ENCODE measurements around the gene IRF2BP2. TPM values are rescaled to one million over a fixed set of nuclear protein-coding genes. Genes with fewer than 3 reads are reported as not detected.

The IRF2BP2 gene
- total and polyA plus RNA-seq, 7 donors = 53.6 to 116 (median 73.4) TPM

GRCh38 chr1:234656070-234656895 is 46.3 kb upstream of the IRF2BP2 start:
- ATAC-seq = no peak
- intact Hi-C loops (cut with DNase I) = no loop called here
- no peak overlapping the region for H3K4me3 ChIP-seq
- TF ChIP-seq CTCF (IDR thresholded peaks at IDR 0.05) = no peak
- no peaks in the 10 kb centered on the region for H3K9me3 ChIP-seq
- DNase-seq = no peak
- peaks cover 14% of the 10 kb centered on the region for H3K4me1 ChIP-seq
- WGBS, 3 donors = 92 to 95% (median 95%) methylated on average over 17 of the region's 17 CpGs
- no peaks in the 10 kb centered on the region for H3K36me3 ChIP-seq (ENCODE audit: insufficient read depth in 1 of 2, low read depth in 1 of 2)
- H3K27ac ChIP-seq = peak overlapping the region; percentile 23
- H3K27me3 ChIP-seq (ENCODE audit: insufficient read depth in 3 of 3, low read length in 2 of 3) = no peaks in the 10 kb centered on the region

- Histone ChIP-seq H3K4me3 (no peak overlapping the region), H3K9me3 (no peaks in the 10 kb centered on the region), H3K27ac (no peak overlapping the region), H3K4me1 (peaks cover 14% of the 10 kb centered on the region), H3K36me3 (ENCODE audit: insufficient read depth in 1 of 2, low read depth in 1 of 2) (no peaks in the 10 kb centered on the region), H3K27me3 (ENCODE audit: insufficient read depth in 3 of 3, low read length in 2 of 3) (no peaks in the 10 kb centered on the region)
- intact Hi-C loops (cut with DNase I) = no loop called here
- 83 to 87% (median 83%) methylated on average over 8 of the region's 8 CpGs for WGBS, 3 donors
- TF ChIP-seq CTCF (IDR thresholded peaks at IDR 0.05) = no peak
- DNase-seq (no peak), ATAC-seq (no peak)
These were observed 45.5 kb upstream of the IRF2BP2 start for GRCh38 chr1:234655328-234656069.

- peaks cover 14% of the 10 kb centered on the region for H3K4me1 ChIP-seq
- no peak overlapping the region for H3K4me3 ChIP-seq
- no peaks in the 10 kb centered on the region for H3K36me3 ChIP-seq (ENCODE audit: insufficient read depth in 1 of 2, low read depth in 1 of 2)
- TF ChIP-seq CTCF (IDR thresholded peaks at IDR 0.05) = no peak
- no peaks in the 10 kb centered on the region for H3K27me3 ChIP-seq (ENCODE audit: insufficient read depth in 3 of 3, low read length in 2 of 3)
- no peak overlapping the region for H3K27ac ChIP-seq
- H3K9me3 ChIP-seq = no peaks in the 10 kb centered on the region
- intact Hi-C loops (cut with DNase I) = no loop called here
- DNase-seq (no peak), ATAC-seq (no peak)
- 90 to 92% (median 92%) methylated on average over 3 of the region's 3 CpGs for WGBS, 3 donors
These were observed 44.2 kb upstream of the IRF2BP2 start for GRCh38 chr1:234654002-234654733.

- no peak overlapping the region for H3K27ac ChIP-seq
- no peak for TF ChIP-seq CTCF (IDR thresholded peaks at IDR 0.05)
- no peak overlapping the region for H3K4me3 ChIP-seq
- WGBS, 3 donors = 83 to 86% (median 84%) methylated on average over 3 of the region's 3 CpGs
- no peaks in the 10 kb centered on the region for H3K9me3 ChIP-seq
- ATAC-seq (no peak), DNase-seq (no peak)
- H3K36me3 ChIP-seq (ENCODE audit: insufficient read depth in 1 of 2, low read depth in 1 of 2) = no peaks in the 10 kb centered on the region
- no peaks in the 10 kb centered on the region for H3K4me1 ChIP-seq
- intact Hi-C loops (cut with DNase I) = no loop called here
- no peaks in the 10 kb centered on the region for H3K27me3 ChIP-seq (ENCODE audit: insufficient read depth in 3 of 3, low read length in 2 of 3)
These were observed 39.6 kb upstream of the IRF2BP2 start for GRCh38 chr1:234649432-234650081.
